Natural killer cell (primary cell): ENCODE data around the gene SYNPR. TPM values are rescaled to one million over a fixed set of nuclear protein-coding genes. Genes with fewer than 3 reads are reported as not detected.

Experiments used
- ATAC-seq, 3 donors: fragments of 150-1000 bp in 2 of 3; fragments of 200-7000 bp in 1 of 3; cut with Tn5 transposase; 1 replicate in 1 of 3; 2 replicates in 2 of 3; pipeline ENCODE4 v1.10.0; 2021; ENCODE audit warnings: mild to moderate bottlenecking in 2 of 3, moderate library complexity in 2 of 3
- DNase-seq, 2 donors: peaks; one replicate each; pipeline versions ENCODE4 v3.0.0 to v3.0.0-alpha.2; 2013 to 2021; ENCODE audit warnings: mixed read lengths in 1 of 2
- H3K27ac ChIP-seq: one replicate; pipeline ENCODE4 v1.5.1; 2013; ENCODE audit warnings: mild to moderate bottlenecking, low read length
- H3K27me3 ChIP-seq: one replicate; pipeline ENCODE4 v1.6.1; 2013; ENCODE audit warnings: low read length; ENCODE audit not compliant: control insufficient read depth, insufficient read depth
- H3K36me3 ChIP-seq: one replicate; pipeline ENCODE4 v1.6.1; 2013; ENCODE audit warnings: low read length; ENCODE audit not compliant: control insufficient read depth, insufficient read depth
- H3K4me1 ChIP-seq: one replicate; pipeline ENCODE4 v1.6.1; 2013; ENCODE audit warnings: low read length; ENCODE audit not compliant: control insufficient read depth, insufficient read depth
- H3K4me3 ChIP-seq: one replicate; pipeline ENCODE4 v1.5.1; 2013; ENCODE audit warnings: low read length
- H3K9me3 ChIP-seq: one replicate; pipeline ENCODE4 v1.6.1; 2013; ENCODE audit warnings: low read length; ENCODE audit not compliant: control insufficient read depth, insufficient read depth
- H3K27ac Mint-ChIP-seq, 2 donors: one replicate each; pipeline ENCODE4 v1.8.0; 2022; ENCODE audit warnings: mild to moderate bottlenecking in 2 of 2, mixed read lengths in 2 of 2, moderate library complexity in 1 of 2
- H3K27me3 Mint-ChIP-seq, 2 donors: one replicate each; pipeline ENCODE4 v1.8.0; 2022; ENCODE audit warnings: low read depth in 2 of 2, mixed read lengths in 2 of 2
- H3K36me3 Mint-ChIP-seq: one replicate; pipeline ENCODE4 v1.8.0; 2022; ENCODE audit warnings: mixed read lengths
- H3K4me1 Mint-ChIP-seq, 2 donors: one replicate each; pipeline ENCODE4 v1.8.0; 2022; ENCODE audit warnings: mixed read lengths in 2 of 2
- H3K4me3 Mint-ChIP-seq: one replicate; pipeline ENCODE4 v1.8.0; 2022; ENCODE audit warnings: mild to moderate bottlenecking, moderate library complexity, mixed read lengths
- H3K9me3 Mint-ChIP-seq, 2 donors: one replicate each; pipeline ENCODE4 v1.8.0; 2022; ENCODE audit warnings: mixed read lengths in 2 of 2
- CTCF ChIP-seq: fragments of 200-600 bp; IDR thresholded peaks from one replicate; pipeline ENCODE4 v1.8.0; 2022; ENCODE audit warnings: antibody characterized with exemption
- WGBS: methylation state at CpG from one replicate; pipeline ENCODE4 v1.1.7; 2013; ENCODE audit warnings: missing lambda C conversion rate; ENCODE audit not compliant: insufficient coverage; 5-methylcytosine and 5-hydroxymethylcytosine counted together
- intact Hi-C: fragments of 100-400 bp; cut with micrococcal nuclease; formaldehyde crosslinking; loops from one replicate; pipeline ENCODE4 v1.14.2; 2022
- total RNA-seq, 4 donors: library from RNA; stranded (reverse); fragments of 120-200 nt in 1 of 4; gene quantifications; one replicate each; pipeline versions ENCODE4 v1.2.3 to v1.2.4, GENCODE V29; 2013 to 2022

SYNPR gene
- total RNA-seq, 3 donors from 2014 or later (not counting 1 experiment from before 2014, with no cell fraction given), result not detected

- TF ChIP-seq CTCF, result peak; percentile 58
- intact Hi-C loops, result loop anchor here (1.0 kb wide), 1 partner anchor 467 kb away; no protein-coding TSS in a partner anchor
- Mint-ChIP-seq H3K4me3 (no peak overlapping the region), H3K9me3 (no peaks in the 10 kb centered on the region), H3K27ac (no peak overlapping the region), H3K4me1 (no peaks in the 10 kb centered on the region), H3K36me3 (no peaks in the 10 kb centered on the region), H3K27me3 (peaks cover 0 to 9% of the 10 kb centered on the region in 2 donors)
- no peak overlapping the region for H3K27ac ChIP-seq
- no peaks in the 10 kb centered on the region for H3K36me3 ChIP-seq
- DNase-seq (peak in 1 of 2 donors; percentile 41), ATAC-seq (peak in 1 of 3 donors; percentile 45)
- H3K9me3 ChIP-seq, result no peaks in the 10 kb centered on the region
- H3K4me1 ChIP-seq, result no peaks in the 10 kb centered on the region
- H3K4me3 ChIP-seq, result no peak overlapping the region
- H3K27me3 ChIP-seq, result no peaks in the 10 kb centered on the region
- 38% methylated on average over 8 of the region's 9 CpGs for WGBS
Measured at GRCh38 chr3:63351159-63352007, 73.3 kb downstream of the SYNPR start.

GRCh38 chr3:63352008-63352279 is 73.8 kb downstream of the SYNPR start:
- H3K36me3 Mint-ChIP-seq, result no peaks in the 10 kb centered on the region
- H3K4me3 ChIP-seq, result no peak overlapping the region
- H3K4me1 Mint-ChIP-seq, result no peaks in the 10 kb centered on the region
- H3K36me3 ChIP-seq, result no peaks in the 10 kb centered on the region
- intact Hi-C loops, result no loop called here
- no peak overlapping the region for H3K4me3 Mint-ChIP-seq
- ATAC-seq (no peak), DNase-seq (no peak)
- H3K27me3 Mint-ChIP-seq, result peaks cover 0 to 9% of the 10 kb centered on the region in 2 donors
- H3K4me1 ChIP-seq, result no peaks in the 10 kb centered on the region
- no peak for TF ChIP-seq CTCF
- no peak overlapping the region for H3K27ac ChIP-seq
- 64% methylated on average over 2 of the region's 2 CpGs for WGBS
- H3K9me3 ChIP-seq, result no peaks in the 10 kb centered on the region
- H3K27me3 ChIP-seq, result no peaks in the 10 kb centered on the region
- H3K27ac Mint-ChIP-seq, result no peak overlapping the region
- no peaks in the 10 kb centered on the region for H3K9me3 Mint-ChIP-seq

GRCh38 chr3:63353383-63353782 is 75.3 kb downstream of the SYNPR start:
- no peaks in the 10 kb centered on the region for H3K27me3 ChIP-seq
- no peaks in the 10 kb centered on the region for H3K9me3 ChIP-seq
- Mint-ChIP-seq H3K4me1 (no peaks in the 10 kb centered on the region), H3K27me3 (peaks cover 0 to 9% of the 10 kb centered on the region in 2 donors), H3K27ac (no peak overlapping the region), H3K4me3 (no peak overlapping the region), H3K9me3 (peaks cover 0 to 2% of the 10 kb centered on the region in 2 donors), H3K36me3 (no peaks in the 10 kb centered on the region)
- no peaks in the 10 kb centered on the region for H3K36me3 ChIP-seq
- no peaks in the 10 kb centered on the region for H3K4me1 ChIP-seq
- ATAC-seq (no peak), DNase-seq (no peak)
- no peak overlapping the region for H3K27ac ChIP-seq
- TF ChIP-seq CTCF, result no peak
- H3K4me3 ChIP-seq, result no peak overlapping the region
- WGBS, result 78% methylated on average over 5 of the region's 5 CpGs
- intact Hi-C loops, result no loop called here

GRCh38 chr3:63354160-63354559 is 76.1 kb downstream of the SYNPR start:
- Histone ChIP-seq H3K9me3 (no peaks in the 10 kb centered on the region), H3K4me3 (no peak overlapping the region), H3K27me3 (no peaks in the 10 kb centered on the region), H3K27ac (no peak overlapping the region), H3K4me1 (no peaks in the 10 kb centered on the region), H3K36me3 (no peaks in the 10 kb centered on the region)
- Mint-ChIP-seq H3K36me3 (no peaks in the 10 kb centered on the region), H3K4me1 (no peaks in the 10 kb centered on the region), H3K27me3 (peaks cover 0 to 9% of the 10 kb centered on the region in 2 donors), H3K4me3 (no peak overlapping the region), H3K9me3 (peaks cover 0 to 2% of the 10 kb centered on the region in 2 donors), H3K27ac (no peak overlapping the region)
- TF ChIP-seq CTCF, result no peak
- DNase-seq (no peak), ATAC-seq (no peak)
- 68% methylated on average over 1 of the region's 1 CpG for WGBS
- intact Hi-C loops, result no loop called here
